GM06990 (cell line): ENCODE data around the gene DIAPH3.
A peak's percentile ranks its signal among the peaks of the same experiment; 100 is the strongest.

ENCODE experiments used
- DNase-seq: peaks from one replicate; pipeline ENCODE4 v3.0.0-alpha.2; 2011; ENCODE audit not compliant: insufficient read length; ENCODE audit errors: extremely low read depth
- H3K27me3 ChIP-seq: replicated peaks from 2 replicates; pipeline ENCODE4 v1.6.0; 2011; ENCODE audit warnings: low read length; ENCODE audit not compliant: control insufficient read depth, insufficient read depth
- H3K36me3 ChIP-seq: 2 replicates; pipeline ENCODE4 v1.5.1; 2011; ENCODE audit warnings: low read length; ENCODE audit not compliant: control insufficient read depth, insufficient read depth
- H3K4me3 ChIP-seq: replicated peaks from 2 replicates; pipeline ENCODE4 v1.5.1; 2011; ENCODE audit warnings: low read depth, mild to moderate bottlenecking, control low read depth, low read length
- CTCF ChIP-seq: IDR thresholded peaks from 2 replicates; pipeline ENCODE4 v1.5.1; 2011; ENCODE audit warnings: low read length, control low read depth, mild to moderate bottlenecking, inconsistent platforms; ENCODE audit not compliant: insufficient read depth, poor library complexity, severe bottlenecking

Gene DIAPH3

DNA sequence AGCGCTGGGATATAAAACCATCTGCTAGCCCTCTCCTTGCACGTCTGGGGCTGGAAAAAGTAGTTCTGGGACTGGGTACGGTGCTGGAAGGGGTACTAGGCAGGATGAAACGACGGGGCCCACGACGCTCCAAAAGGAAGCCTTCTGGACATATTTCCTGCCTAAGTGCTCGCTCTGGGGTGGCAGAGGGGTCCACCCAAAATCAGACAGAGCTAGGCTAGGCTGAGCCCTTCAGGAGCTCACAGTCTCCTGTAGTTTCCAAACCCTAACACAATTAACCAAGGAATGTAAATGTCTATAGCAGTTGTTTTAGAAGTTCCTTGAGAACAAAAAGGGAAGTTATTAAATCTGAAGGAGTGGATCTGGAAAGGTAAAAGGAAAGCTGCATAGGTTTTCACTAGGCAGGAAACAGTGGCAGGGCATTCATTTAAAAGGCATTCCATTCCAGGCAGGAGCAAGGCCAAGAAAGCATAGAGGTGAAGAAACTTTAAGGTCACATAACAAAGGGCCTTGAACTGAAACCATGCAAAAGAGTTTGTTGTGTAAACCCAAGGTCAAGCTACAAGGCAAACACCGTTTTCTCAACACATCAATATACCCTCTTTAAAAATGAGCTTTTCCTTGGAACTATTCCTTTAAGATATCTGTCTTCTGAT is 634 bp upstream of the DIAPH3 start:
- H3K27me3 ChIP-seq, result no peaks in the 10 kb centered on the region
- no peak for TF ChIP-seq CTCF
- H3K4me3 ChIP-seq, result peak overlapping the region; percentile 85

GRCh38 chr13:60162096-60162495 is 1.6 kb downstream of the DIAPH3 start:
- Histone ChIP-seq H3K4me3 (peak overlapping the region; percentile 85), H3K36me3 (no peaks in the 10 kb centered on the region; the same call in 1 of the 2 replicates), H3K27me3 (no peaks in the 10 kb centered on the region)
- DNase-seq, result no peak
- no peak for TF ChIP-seq CTCF

More for the DNA sequence above, 634 bp upstream of the DIAPH3 start:
- no peaks in the 10 kb centered on the region; the same call in 1 of the 2 replicates for H3K36me3 ChIP-seq
- no peak for DNase-seq

GRCh38 chr13:60158321-60158801 is 5.4 kb downstream of the DIAPH3 start:
- no peak overlapping the region for H3K4me3 ChIP-seq
- no peaks in the 10 kb centered on the region; the same call in 1 of the 2 replicates for H3K36me3 ChIP-seq
- no peak for TF ChIP-seq CTCF
- no peaks in the 10 kb centered on the region for H3K27me3 ChIP-seq
- no peak for DNase-seq

GRCh38 chr13:60155978-60156377 is 7.8 kb downstream of the DIAPH3 start:
- Histone ChIP-seq H3K4me3 (no peak overlapping the region), H3K27me3 (no peaks in the 10 kb centered on the region), H3K36me3 (no peaks in the 10 kb centered on the region)
- TF ChIP-seq CTCF, result no peak
- DNase-seq, result no peak

GRCh38 chr13:60152904-60153303 is 10.8 kb downstream of the DIAPH3 start:
- H3K4me3 ChIP-seq, result no peak overlapping the region
- no peaks in the 10 kb centered on the region for H3K36me3 ChIP-seq
- TF ChIP-seq CTCF, result no peak
- DNase-seq, result peak; percentile 17
- H3K27me3 ChIP-seq, result no peaks in the 10 kb centered on the region

DNA sequence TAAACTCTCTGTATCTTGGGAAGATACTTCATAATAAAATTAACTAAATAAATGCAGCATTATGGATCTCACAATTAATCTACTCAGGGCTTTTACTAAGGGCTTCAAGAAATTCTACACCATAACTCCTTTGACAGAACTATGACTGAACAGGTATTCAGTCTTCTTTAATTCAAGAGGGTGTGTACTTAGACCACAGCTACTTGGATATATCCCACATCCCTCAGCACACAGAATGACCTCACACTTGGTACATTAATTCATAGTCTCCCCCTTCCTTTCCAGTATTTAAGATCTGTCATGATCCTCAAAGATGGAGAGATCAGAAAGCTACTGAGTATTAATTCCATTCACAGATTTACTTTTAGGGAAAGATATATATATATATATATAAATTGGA is 11.6 kb downstream of the DIAPH3 start:
- no peak for TF ChIP-seq CTCF
- DNase-seq, result no peak

More for the DNA sequence above, 11.6 kb downstream of the DIAPH3 start:
- no peaks in the 10 kb centered on the region for H3K36me3 ChIP-seq
- no peaks in the 10 kb centered on the region for H3K27me3 ChIP-seq
- no peak overlapping the region for H3K4me3 ChIP-seq
